Small intestine (tissue), 7 donors: ENCODE data around the gene PRRC2C. TPM values are rescaled to one million over a fixed set of nuclear protein-coding genes. Genes with fewer than 3 reads are reported as not detected.

Source experiments
- DNase-seq, 2 donors: peaks; one replicate each; pipeline versions ENCODE4 v3.0.0 to v3.0.0-alpha.2; 2013
- FAIRE-seq: peaks from 2 replicates; lab custom pipeline; 2012; peaks lifted over from hg19 to GRCh38; lab: Jason Lieb, UNC
- H3K27ac ChIP-seq, 3 donors: one replicate each; pipeline ENCODE4 v1.5.1; 2013; ENCODE audit warnings: low read length in 2 of 3, mild to moderate bottlenecking in 2 of 3, control low read depth in 1 of 3, inconsistent platforms in 1 of 3, low read depth in 1 of 3, moderate library complexity in 1 of 3
- H3K27me3 ChIP-seq, 3 donors: one replicate each; pipeline ENCODE4 v1.6.1; 2013; ENCODE audit warnings: low read length in 3 of 3, inconsistent platforms in 1 of 3; ENCODE audit not compliant: control insufficient read depth in 3 of 3, insufficient read depth in 3 of 3
- H3K36me3 ChIP-seq, 3 donors: one replicate each; pipeline ENCODE4 v1.6.1; 2013; ENCODE audit warnings: low read length in 3 of 3, inconsistent platforms in 1 of 3, low read depth in 1 of 3, mild to moderate bottlenecking in 1 of 3, moderate library complexity in 1 of 3; ENCODE audit not compliant: control insufficient read depth in 3 of 3, insufficient read depth in 2 of 3
- H3K4me1 ChIP-seq, 3 donors: one replicate each; pipeline ENCODE4 v1.6.1; 2013; ENCODE audit warnings: low read length in 2 of 3, inconsistent platforms in 1 of 3, low read depth in 1 of 3, mild to moderate bottlenecking in 1 of 3, moderate library complexity in 1 of 3; ENCODE audit not compliant: control insufficient read depth in 3 of 3, insufficient read depth in 2 of 3
- H3K4me3 ChIP-seq, 3 donors: one replicate each; pipeline ENCODE4 v1.5.1; 2013; ENCODE audit warnings: low read length in 3 of 3, control low read depth in 1 of 3, inconsistent platforms in 1 of 3, low read depth in 1 of 3, mild to moderate bottlenecking in 1 of 3, moderate library complexity in 1 of 3
- H3K9me3 ChIP-seq, 2 donors: one replicate each; pipeline ENCODE4 v1.6.1; 2013; ENCODE audit warnings: low read depth in 1 of 2, low read length in 1 of 2; ENCODE audit not compliant: control insufficient read depth in 2 of 2, insufficient read depth in 1 of 2
- WGBS, 3 donors: extraction: QIAGEN DNeasy Blood & Tissue Kit; methylation state at CpG; one replicate each; pipeline ENCODE4 v1.1.7; 2013; 5-methylcytosine and 5-hydroxymethylcytosine counted together
- polyA plus RNA-seq, 4 donors: library from polyadenylated mRNA; stranded (reverse) in 3 of 4; unstranded in 1 of 4; fragments of 200-250 nt in 3 of 4; fragments of 120-200 nt in 1 of 4; gene quantifications; one replicate each; pipeline versions ENCODE4 v1.2.1 to v1.2.3, GENCODE V29; 2013
- donor health status: healthy with polysubstance abuse.
- donor health status: control.
- donor health status: control.
- donor health status: Bipolar disorder and iron deficiency.
- donor health status: healthy.

PRRC2C gene
- polyA plus RNA-seq, 4 donors = 37.4 to 221 (median 112) TPM

DNA sequence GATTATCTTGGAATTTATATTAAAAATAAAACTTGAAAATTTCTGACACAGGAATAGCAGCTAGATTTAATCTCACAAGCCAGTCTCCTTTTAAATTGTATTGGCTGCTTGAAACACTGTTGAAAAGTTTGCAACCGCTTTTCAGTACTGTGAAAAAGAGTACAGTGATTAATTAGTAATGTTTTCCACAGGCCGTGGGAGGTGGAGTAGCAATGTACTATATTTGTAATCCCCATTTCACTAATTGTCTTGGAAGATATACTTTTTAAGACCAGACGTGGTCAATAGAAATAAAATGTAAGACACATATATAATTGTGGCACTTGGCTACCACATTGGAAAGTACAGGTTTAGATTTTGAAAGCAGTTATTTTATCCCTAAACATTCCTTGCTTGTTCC is 95.9 kb downstream of the PRRC2C start:
- 77 to 89% (median 81%) methylated on average over 3 of the region's 3 CpGs for WGBS, 3 donors
- DNase-seq (no peak), FAIRE-seq (no peak)
- Histone ChIP-seq H3K4me1 (no peaks in the 10 kb centered on the region), H3K36me3 (peaks cover 14 to 31% (median 28%) of the 10 kb centered on the region in 3 donors), H3K27ac (no peak overlapping the region), H3K4me3 (no peak overlapping the region), H3K9me3 (no peaks in the 10 kb centered on the region), H3K27me3 (no peaks in the 10 kb centered on the region)

DNA sequence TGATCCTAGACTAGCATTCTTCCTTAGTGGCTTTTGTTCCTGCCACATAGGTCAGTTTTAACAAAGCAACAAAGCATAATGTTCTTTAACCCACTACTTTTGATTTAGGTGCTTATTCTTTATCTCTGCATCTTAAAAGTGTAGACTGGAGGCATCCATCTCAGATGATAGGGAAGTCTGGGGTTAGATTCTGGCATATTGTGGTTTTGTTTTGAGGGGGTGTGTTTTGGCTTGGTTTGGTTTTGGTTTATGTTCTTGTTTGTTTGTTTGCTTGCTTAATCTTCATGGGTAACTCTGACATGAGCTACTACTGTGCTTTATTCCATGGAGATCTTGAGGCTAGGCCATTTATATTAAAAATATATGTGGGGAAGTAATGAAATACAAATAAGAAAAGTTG is 96.4 kb downstream of the PRRC2C start:
- H3K27me3 ChIP-seq = no peaks in the 10 kb centered on the region
- H3K9me3 ChIP-seq = no peaks in the 10 kb centered on the region
- H3K4me3 ChIP-seq = no peak overlapping the region
- FAIRE-seq (no peak), DNase-seq (no peak)
- peaks cover 14 to 30% (median 28%) of the 10 kb centered on the region in 3 donors for H3K36me3 ChIP-seq
- no peak overlapping the region for H3K27ac ChIP-seq
- no peaks in the 10 kb centered on the region for H3K4me1 ChIP-seq

DNA sequence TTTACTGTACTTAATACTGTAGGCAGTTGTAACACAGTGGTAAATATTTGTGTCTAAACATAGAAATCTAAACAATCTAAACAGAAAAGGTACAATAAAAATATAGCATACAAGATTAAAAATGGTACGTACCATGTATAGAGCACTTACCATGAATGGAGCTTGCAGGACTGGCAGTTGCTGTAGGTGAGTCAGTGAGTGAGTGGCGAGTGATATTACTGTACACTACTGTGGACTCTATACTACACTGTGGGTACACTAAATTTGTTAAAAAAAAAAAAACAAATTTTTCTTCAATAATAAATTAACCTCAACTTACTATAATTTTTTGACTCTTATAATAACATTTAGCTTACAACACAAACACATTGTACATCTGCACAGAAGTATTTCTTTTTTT is 97.3 kb downstream of the PRRC2C start:
- 93 to 98% (median 98%) methylated on average over 2 of the region's 2 CpGs for WGBS, 3 donors
- FAIRE-seq (no peak), DNase-seq (no peak)
- no peak overlapping the region for H3K4me3 ChIP-seq
- H3K36me3 ChIP-seq = peaks cover 16 to 32% (median 27%) of the 10 kb centered on the region in 3 donors
- no peak overlapping the region for H3K27ac ChIP-seq
- H3K9me3 ChIP-seq = no peaks in the 10 kb centered on the region
- no peaks in the 10 kb centered on the region for H3K4me1 ChIP-seq
- H3K27me3 ChIP-seq = no peaks in the 10 kb centered on the region

DNA sequence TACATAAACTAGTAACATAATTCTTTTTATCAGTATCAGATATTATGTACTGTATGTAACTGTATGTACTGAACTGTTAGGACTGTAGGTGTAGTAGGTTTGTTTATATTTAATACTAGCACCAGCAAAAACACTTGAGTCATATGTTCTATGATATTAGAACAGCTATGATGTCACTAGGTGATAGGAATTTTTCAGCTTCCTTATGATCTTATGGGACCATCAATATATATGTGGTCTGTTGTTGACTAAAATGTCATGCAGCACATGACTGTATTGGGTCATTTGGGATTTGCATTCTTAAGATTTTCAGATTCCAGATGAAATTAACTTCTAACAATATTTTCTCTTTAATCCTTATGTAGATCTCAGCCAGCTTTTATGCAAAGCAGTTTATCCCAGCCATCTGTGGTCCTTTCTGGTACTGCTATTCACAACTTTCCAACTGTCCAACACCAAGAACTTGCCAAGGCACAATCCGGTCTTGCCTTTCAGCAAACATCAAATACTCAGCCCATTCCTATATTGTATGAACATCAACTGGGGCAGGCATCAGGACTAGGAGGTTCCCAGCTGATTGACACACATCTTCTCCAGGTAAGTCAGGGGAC is 98.4 kb downstream of the PRRC2C start:
- DNase-seq (no peak), FAIRE-seq (no peak)
- H3K27ac ChIP-seq = no peak overlapping the region
- H3K36me3 ChIP-seq = peaks cover 13 to 29% (median 28%) of the 10 kb centered on the region in 3 donors
- H3K9me3 ChIP-seq = no peaks in the 10 kb centered on the region
- no peaks in the 10 kb centered on the region for H3K27me3 ChIP-seq
- WGBS, 3 donors = 85 to 86% (median 86%) methylated on average over 1 of the region's 1 CpG
- no peak overlapping the region for H3K4me3 ChIP-seq
- H3K4me1 ChIP-seq = no peaks in the 10 kb centered on the region

DNA sequence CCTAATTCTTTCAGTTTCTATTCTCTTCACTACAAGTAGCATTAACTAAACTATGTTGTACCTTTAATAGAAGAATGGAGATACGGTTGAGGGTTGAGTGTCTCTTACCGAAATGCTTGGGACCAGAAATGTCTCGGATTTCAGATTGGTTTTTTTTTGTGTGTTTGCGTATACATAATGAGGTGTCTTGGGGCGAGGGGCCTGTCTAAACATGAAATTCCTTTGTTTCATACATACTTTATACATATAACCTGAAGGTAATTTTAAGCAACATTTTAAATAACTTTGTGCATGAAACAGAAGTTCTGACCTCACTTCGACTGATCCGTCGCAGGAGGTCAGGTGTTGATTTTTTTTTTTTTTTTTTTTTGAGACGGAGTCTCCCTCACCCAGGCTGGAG is 100.4 kb downstream of the PRRC2C start:
- Histone ChIP-seq H3K36me3 (peaks cover 15 to 31% (median 28%) of the 10 kb centered on the region in 3 donors), H3K9me3 (no peaks in the 10 kb centered on the region), H3K27ac (no peak overlapping the region), H3K4me3 (no peak overlapping the region), H3K27me3 (no peaks in the 10 kb centered on the region), H3K4me1 (no peaks in the 10 kb centered on the region)
- DNase-seq (no peak), FAIRE-seq (no peak)
- 94 to 98% (median 97%) methylated on average over 8 to 9 of the region's 9 CpGs for WGBS, 3 donors

DNA sequence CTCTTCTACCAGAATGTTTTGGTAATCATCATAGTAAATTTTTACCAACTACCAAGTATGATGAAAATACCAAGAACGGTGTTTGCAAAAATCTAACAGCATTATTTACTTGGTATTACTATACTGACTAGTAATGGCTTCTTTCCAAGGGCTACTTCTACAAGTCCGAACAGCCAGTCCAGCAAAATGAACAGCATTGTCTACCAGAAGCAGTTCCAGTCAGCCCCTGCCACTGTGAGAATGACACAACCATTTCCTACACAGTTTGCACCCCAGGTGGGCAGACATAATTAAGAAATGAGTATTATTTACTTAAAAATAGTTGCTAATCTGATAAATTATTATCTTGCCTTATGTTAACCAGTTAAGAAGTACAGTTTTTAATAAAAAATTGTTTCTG is 102.9 kb downstream of the PRRC2C start:
- 88 to 94% (median 91%) methylated on average over 2 of the region's 2 CpGs for WGBS, 3 donors

DNA sequence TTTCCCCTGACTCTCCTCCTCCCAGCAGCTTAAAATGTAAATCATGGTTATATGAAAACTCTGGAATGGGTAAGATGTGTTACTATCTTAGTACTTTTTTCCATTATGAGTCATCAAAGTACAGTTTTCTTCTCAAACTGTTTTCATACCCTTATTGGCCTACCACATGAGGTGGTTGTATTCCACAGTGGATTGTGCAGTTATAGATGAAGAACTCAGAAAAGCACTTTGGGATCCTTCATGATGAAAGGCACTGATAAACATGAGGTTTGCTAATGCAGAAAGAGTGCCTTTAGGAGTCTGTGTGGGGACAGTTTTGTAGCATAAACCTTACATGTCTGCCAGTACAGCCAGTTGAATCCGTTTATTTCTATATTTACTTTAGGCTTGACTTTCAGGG is 104.7 kb downstream of the PRRC2C start:
- no peak for DNase-seq
- no peak for FAIRE-seq
- WGBS, 3 donors = 69 to 85% (median 70%) methylated on average over 1 of the region's 1 CpG

More for the DNA sequence above, 102.9 kb downstream of the PRRC2C start:
- peaks cover 19 to 33% (median 31%) of the 10 kb centered on the region in 3 donors for H3K36me3 ChIP-seq
- DNase-seq (no peak), FAIRE-seq (no peak)
- H3K9me3 ChIP-seq = no peaks in the 10 kb centered on the region
- no peak overlapping the region for H3K27ac ChIP-seq
- H3K27me3 ChIP-seq = no peaks in the 10 kb centered on the region
- H3K4me3 ChIP-seq = no peak overlapping the region
- H3K4me1 ChIP-seq = no peaks in the 10 kb centered on the region

DNA sequence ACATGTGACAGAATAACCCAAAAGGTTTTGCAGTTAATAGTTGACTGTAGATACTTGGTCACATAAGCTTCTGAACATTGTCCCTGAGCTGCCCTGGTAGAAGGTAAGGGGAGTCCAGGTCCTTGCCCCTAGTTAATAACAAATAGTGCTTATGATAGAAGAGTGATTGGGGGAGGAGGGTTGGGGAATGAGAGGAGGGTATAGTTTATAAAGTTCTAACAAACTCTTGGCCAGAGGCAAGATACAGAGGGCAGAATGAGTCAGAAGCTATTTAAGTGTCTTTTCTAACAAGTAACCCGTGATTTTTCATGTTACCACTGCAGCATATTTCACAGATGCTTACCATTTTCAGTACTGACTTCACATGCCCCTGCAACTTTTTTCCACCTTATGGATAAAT is 110.0 kb downstream of the PRRC2C start:
- Histone ChIP-seq H3K4me3 (no peak overlapping the region), H3K36me3 (peaks cover 4 to 12% (median 10%) of the 10 kb centered on the region in 3 donors), H3K27ac (peak overlapping the region in 1 of 3 donors; percentile 3), H3K9me3 (no peaks in the 10 kb centered on the region), H3K27me3 (no peaks in the 10 kb centered on the region), H3K4me1 (no peaks in the 10 kb centered on the region)
- FAIRE-seq (no peak), DNase-seq (peak in 1 of 2 donors; percentile 48)
- 80 to 86% (median 82%) methylated on average over 1 of the region's 1 CpG for WGBS, 3 donors

More for the DNA sequence above, 104.7 kb downstream of the PRRC2C start:
- H3K36me3 ChIP-seq = peaks cover 13 to 30% (median 28%) of the 10 kb centered on the region in 3 donors
- no peaks in the 10 kb centered on the region for H3K9me3 ChIP-seq
- H3K4me3 ChIP-seq = no peak overlapping the region
- no peak overlapping the region for H3K27ac ChIP-seq
- H3K27me3 ChIP-seq = no peaks in the 10 kb centered on the region
- no peaks in the 10 kb centered on the region for H3K4me1 ChIP-seq

DNA sequence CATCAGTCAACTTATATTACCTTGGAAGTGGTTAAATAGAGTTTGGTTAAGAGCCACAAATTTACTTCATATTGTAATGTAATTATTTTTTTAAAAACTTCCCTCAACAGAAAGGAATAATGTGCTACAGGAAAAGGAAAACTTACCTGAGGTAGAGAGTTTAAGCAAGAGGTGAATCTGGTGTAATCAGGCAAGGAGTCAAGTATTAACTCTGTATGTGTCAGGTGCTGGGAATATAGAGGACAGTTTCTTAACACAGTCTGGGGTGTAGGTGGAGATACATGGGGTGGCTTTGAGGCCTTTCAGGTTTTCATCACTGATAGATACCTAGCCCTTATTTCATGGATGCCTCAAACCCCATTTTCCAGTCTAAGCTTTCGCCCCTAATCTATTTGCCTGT is 110.8 kb downstream of the PRRC2C start:
- no peaks in the 10 kb centered on the region for H3K4me1 ChIP-seq
- H3K9me3 ChIP-seq = no peaks in the 10 kb centered on the region
- peaks cover 4 to 12% (median 8%) of the 10 kb centered on the region in 3 donors for H3K36me3 ChIP-seq
- H3K27ac ChIP-seq = peak overlapping the region in 1 of 3 donors; percentile 3
- no peak for FAIRE-seq
- H3K4me3 ChIP-seq = no peak overlapping the region
- H3K27me3 ChIP-seq = no peaks in the 10 kb centered on the region
- DNase-seq = peak in 1 of 2 donors; percentile 21
- WGBS, 3 donors = 100% methylated on average over 1 of the region's 1 CpG
